GM23338 (cell line): ENCODE results near the gene TEX29. TPM values are rescaled to one million over a fixed set of nuclear protein-coding genes. Genes with fewer than 3 reads are reported as not detected.

ENCODE experiments used
- ATAC-seq: fragments of 200-7000 bp; cut with Tn5 transposase; 3 replicates; pipeline ENCODE4 v1.9.1; 2020
- DNase-seq: peaks from one replicate; pipeline ENCODE4 v3.0.0-alpha.2; 2015; ENCODE audit warnings: low spot score
- H2AFZ ChIP-seq: fragments of 200-600 bp; sonication (generic); 2 replicates; pipeline ENCODE4 v1.8.0; 2016; ENCODE audit warnings: antibody characterized with exemption, mild to moderate bottlenecking, moderate library complexity
- H3F3A ChIP-seq: fragments of 200-600 bp; sonication (generic); replicated peaks from 2 replicates; pipeline ENCODE4 v1.8.0; 2017; ENCODE audit warnings: antibody characterized with exemption, mixed run types, low read depth
- H3K27ac ChIP-seq: fragments of 200-600 bp; sonication (generic); 2 replicates; pipeline ENCODE4 v1.6.1; 2016; ENCODE audit warnings: low read depth
- H3K27me3 ChIP-seq: fragments of 200-600 bp; sonication (generic); 2 replicates; pipeline ENCODE4 v1.8.0; 2016; ENCODE audit warnings: mild to moderate bottlenecking, mixed run types, moderate library complexity; ENCODE audit not compliant: insufficient read depth
- H3K36me3 ChIP-seq: fragments of 200-600 bp; sonication (generic); 2 replicates; pipeline ENCODE4 v1.8.0; 2016; ENCODE audit warnings: mild to moderate bottlenecking; ENCODE audit not compliant: insufficient read depth
- H3K4me1 ChIP-seq: fragments of 200-600 bp; sonication (generic); 2 replicates; pipeline ENCODE4 v1.8.0; 2016; ENCODE audit warnings: mild to moderate bottlenecking, moderate library complexity; ENCODE audit not compliant: insufficient read depth
- H3K4me2 ChIP-seq: fragments of 200-600 bp; sonication (generic); 2 replicates; pipeline ENCODE4 v1.7.1; 2017; ENCODE audit warnings: mixed run types
- H3K4me3 ChIP-seq: fragments of 200-600 bp; sonication (generic); 2 replicates; pipeline ENCODE4 v1.6.1; 2016; ENCODE audit warnings: mixed run types
- H3K79me2 ChIP-seq: fragments of 200-600 bp; sonication (generic); replicated peaks from 2 replicates; pipeline ENCODE4 v1.8.0; 2017; ENCODE audit warnings: mild to moderate bottlenecking; ENCODE audit not compliant: insufficient read depth
- H3K9me2 ChIP-seq: fragments of 200-600 bp; sonication (generic); 2 replicates; pipeline ENCODE4 v1.8.0; 2017; ENCODE audit not compliant: insufficient read depth
- H4K20me1 ChIP-seq: fragments of 200-600 bp; sonication (generic); replicated peaks from 2 replicates; pipeline ENCODE4 v1.8.0; 2017; ENCODE audit warnings: mild to moderate bottlenecking; ENCODE audit not compliant: insufficient read depth
- H3K27ac Mint-ChIP-seq: 2 replicates; pipeline ENCODE4 v1.8.0; 2020; ENCODE audit warnings: inconsistent platforms, mild to moderate bottlenecking, moderate library complexity, mixed read lengths
- H3K27me3 Mint-ChIP-seq: 3 replicates; pipeline ENCODE4 v1.8.0; 2022; ENCODE audit warnings: low read depth, mild to moderate bottlenecking, moderate library complexity, mixed read lengths, inconsistent platforms; ENCODE audit not compliant: insufficient read depth, poor library complexity
- H3K36me3 Mint-ChIP-seq: 3 replicates; pipeline ENCODE4 v1.8.0; 2021; ENCODE audit warnings: low read depth, mild to moderate bottlenecking, inconsistent platforms, moderate library complexity, mixed read lengths
- H3K4me1 Mint-ChIP-seq: 3 replicates; pipeline ENCODE4 v1.8.0; 2020; ENCODE audit warnings: mild to moderate bottlenecking, inconsistent platforms, mixed read lengths
- H3K4me3 Mint-ChIP-seq: 3 replicates; pipeline ENCODE4 v1.8.0; 2021; ENCODE audit warnings: moderate library complexity, mild to moderate bottlenecking, inconsistent platforms, mixed read lengths
- H3K9me3 Mint-ChIP-seq: 3 replicates; pipeline ENCODE4 v1.8.0; 2020; ENCODE audit warnings: moderate library complexity, mild to moderate bottlenecking, inconsistent platforms, mixed read lengths
- JUNB ChIP-seq: IDR thresholded peaks from one replicate; pipeline ENCODE4 v1.6.1; 2016; ENCODE audit warnings: antibody characterized with exemption; ENCODE audit not compliant: unreplicated experiment
- REST ChIP-seq: IDR thresholded peaks from one replicate; pipeline ENCODE4 v1.6.1; 2018; ENCODE audit warnings: antibody characterized with exemption; ENCODE audit not compliant: unreplicated experiment
- polyA plus RNA-seq: library from polyadenylated mRNA; unstranded; fragments of >200 nt; fragmentation: Nextera tagmentation; extraction: Ambion mirVana; gene quantifications from 2 replicates; pipeline ENCODE4 v1.2.1, GENCODE V29; 2016
- total RNA-seq: library from RNA; depleted of rRNA; stranded (reverse); fragments of >200 nt; shearing (Covaris generic); gene quantifications from 2 replicates; pipeline ENCODE4 v1.2.3, GENCODE V29; 2014

Gene TEX29
- total and polyA plus RNA-seq, 2 experiments from 2014 or later, result 0.31 TPM; not detected in 1

- Histone ChIP-seq H2AFZ (no peak overlapping the region), H3K4me2 (no peak overlapping the region), H4K20me1 (no peaks in the 10 kb centered on the region; the same call in 1 of the 2 replicates), H3K4me1 (no peaks in the 10 kb centered on the region), H3K9me2 (no peaks in the 10 kb centered on the region), H3K27me3 (no peaks in the 10 kb centered on the region), H3K4me3 (no peak overlapping the region), H3K79me2 (no peaks in the 10 kb centered on the region), H3K36me3 (peaks cover 20% of the 10 kb centered on the region), H3F3A (no peaks in the 10 kb centered on the region), H3K27ac (no peak overlapping the region)
- Mint-ChIP-seq H3K9me3 (no peaks in the 10 kb centered on the region; the same call in 2 of the 3 replicates), H3K27ac (no peak overlapping the region), H3K36me3 (peaks cover 62% of the 10 kb centered on the region), H3K27me3 (peaks cover 2% of the 10 kb centered on the region), H3K4me3 (no peak overlapping the region), H3K4me1 (no peaks in the 10 kb centered on the region)
- DNase-seq (no peak), ATAC-seq (no peak)
- no peak for TF ChIP-seq REST
These were observed 37.0 kb upstream of the TEX29 start for GRCh38 chr13:111283457-111283856.

- H3K27ac ChIP-seq, result no peak overlapping the region
- DNase-seq, result no peak
- no peaks in the 10 kb centered on the region for H3K4me1 ChIP-seq
- peaks cover 58% of the 10 kb centered on the region for H3K36me3 Mint-ChIP-seq
- H3F3A ChIP-seq, result no peaks in the 10 kb centered on the region
- no peak for TF ChIP-seq REST
- no peak for TF ChIP-seq JUNB
- H3K4me3 ChIP-seq, result no peak overlapping the region
- no peak overlapping the region for H3K27ac Mint-ChIP-seq
- H3K9me2 ChIP-seq, result no peaks in the 10 kb centered on the region
- ATAC-seq, result no peak
- no peak overlapping the region for H3K4me2 ChIP-seq
- H3K27me3 Mint-ChIP-seq, result peaks cover 2% of the 10 kb centered on the region
- no peak overlapping the region for H3K4me3 Mint-ChIP-seq
- no peaks in the 10 kb centered on the region; the same call in 1 of the 2 replicates for H4K20me1 ChIP-seq
- no peak overlapping the region for H2AFZ ChIP-seq
- no peaks in the 10 kb centered on the region for H3K27me3 ChIP-seq
- H3K4me1 Mint-ChIP-seq, result no peaks in the 10 kb centered on the region
- no peaks in the 10 kb centered on the region for H3K79me2 ChIP-seq
- H3K9me3 Mint-ChIP-seq, result no peaks in the 10 kb centered on the region; the same call in 2 of the 3 replicates
- peaks cover 20% of the 10 kb centered on the region for H3K36me3 ChIP-seq
These were observed 36.5 kb upstream of the TEX29 start for GRCh38 chr13:111283991-111284390.
